ENCODE results near the gene DGKG. TPM values are rescaled to one million over a fixed set of nuclear protein-coding genes. Genes with fewer than 3 reads are reported as not detected.

Gene DGKG
- total RNA-seq, 2 experiments from 2014 or later: not detected

GRCh38 chr3:186251948-186252619 lies 110.0 kb downstream of the DGKG start:
- H3K36me3 ChIP-seq (ENCODE audit: insufficient read depth, low read length): no peaks in the 10 kb centered on the region
- ATAC-seq (ENCODE audit: poor library complexity): no peak
- no peaks in the 10 kb centered on the region for H3K9me3 ChIP-seq (ENCODE audit: control insufficient read depth in 1 of 2, insufficient read depth in 1 of 2, low read length in 2 of 2)
- H3K36me3 Mint-ChIP-seq (ENCODE audit: low read depth): no peaks in the 10 kb centered on the region
- no peak for DNase-seq
- CTCF ChIA-PET: no interaction called here
- intact Hi-C loops (cut with DNase I, micrococcal nuclease): no loop called here
- H3K27ac Mint-ChIP-seq: no peak overlapping the region
- peaks cover 0 to 6% of the 10 kb centered on the region in 2 experiments for H3K27me3 ChIP-seq (ENCODE audit: control insufficient read depth in 1 of 2, insufficient read depth in 2 of 2, low read length in 2 of 2)
- no peak overlapping the region for H3K27ac ChIP-seq (ENCODE audit: low read depth in 1 of 2, low read length in 2 of 2)
- no peak overlapping the region for H3K4me3 ChIP-seq (ENCODE audit: low read length)
- H3K9me3 Mint-ChIP-seq: no peaks in the 10 kb centered on the region
- H3K4me1 ChIP-seq (ENCODE audit: insufficient read depth, low read length): peaks cover 14% of the 10 kb centered on the region
- peaks cover 12% of the 10 kb centered on the region for H3K27me3 Mint-ChIP-seq
- no peak for TF ChIP-seq CTCF (IDR thresholded peaks at IDR 0.05)
- peaks cover 21% of the 10 kb centered on the region for H3K4me1 Mint-ChIP-seq (ENCODE audit: low read depth)
- H3K4me3 Mint-ChIP-seq: no peak overlapping the region
- POLR2A ChIA-PET: no interaction called here

- no peaks in the 10 kb centered on the region for H3K9me3 Mint-ChIP-seq
- ATAC-seq (ENCODE audit: poor library complexity): no peak
- Histone ChIP-seq H3K27me3 (ENCODE audit: control insufficient read depth in 1 of 2, insufficient read depth in 2 of 2, low read length in 2 of 2) (peaks cover 2 to 6% of the 10 kb centered on the region in 2 experiments), H3K36me3 (ENCODE audit: insufficient read depth, low read length) (no peaks in the 10 kb centered on the region), H3K4me3 (ENCODE audit: low read length) (no peak overlapping the region), H3K27ac (ENCODE audit: low read depth in 1 of 2, low read length in 2 of 2) (no peak overlapping the region), H3K4me1 (ENCODE audit: insufficient read depth, low read length) (no peaks in the 10 kb centered on the region), H3K9me3 (ENCODE audit: control insufficient read depth in 1 of 2, insufficient read depth in 1 of 2, low read length in 2 of 2) (no peaks in the 10 kb centered on the region)
- ChIA-PET CTCF (no interaction called here), POLR2A (no interaction called here)
- peaks cover 1% of the 10 kb centered on the region for H3K4me1 Mint-ChIP-seq (ENCODE audit: low read depth)
- TF ChIP-seq CTCF (IDR thresholded peaks at IDR 0.05): no peak
- peaks cover 20% of the 10 kb centered on the region for H3K27me3 Mint-ChIP-seq
- no peaks in the 10 kb centered on the region for H3K36me3 Mint-ChIP-seq (ENCODE audit: low read depth)
- intact Hi-C loops (cut with DNase I, micrococcal nuclease): no loop called here
- no peak overlapping the region for H3K27ac Mint-ChIP-seq
- H3K4me3 Mint-ChIP-seq: no peak overlapping the region
- no peak for DNase-seq
Measured at GRCh38 chr3:186248850-186249249, 113.2 kb downstream of the DGKG start.

GRCh38 chr3:186247821-186248814 lies 113.9 kb downstream of the DGKG start:
- no peaks in the 10 kb centered on the region for H3K4me1 ChIP-seq (ENCODE audit: insufficient read depth, low read length)
- no peak overlapping the region for H3K4me3 Mint-ChIP-seq
- H3K36me3 ChIP-seq (ENCODE audit: insufficient read depth, low read length): no peaks in the 10 kb centered on the region
- no peak overlapping the region for H3K27ac Mint-ChIP-seq
- no peak overlapping the region for H3K4me3 ChIP-seq (ENCODE audit: low read length)
- no peaks in the 10 kb centered on the region for H3K9me3 ChIP-seq (ENCODE audit: control insufficient read depth in 1 of 2, insufficient read depth in 1 of 2, low read length in 2 of 2)
- no peaks in the 10 kb centered on the region for H3K36me3 Mint-ChIP-seq (ENCODE audit: low read depth)
- no peak overlapping the region for H3K27ac ChIP-seq (ENCODE audit: low read depth in 1 of 2, low read length in 2 of 2)
- CTCF ChIA-PET: no interaction called here
- peaks cover 25% of the 10 kb centered on the region for H3K27me3 Mint-ChIP-seq
- intact Hi-C loops (cut with DNase I, micrococcal nuclease): no loop called here
- no peak for ATAC-seq (ENCODE audit: poor library complexity)
- POLR2A ChIA-PET: interaction anchor here (0.8 kb wide), 1 partner anchor 11 kb away, joined by 3 read pairs; no protein-coding TSS in a partner anchor
- no peaks in the 10 kb centered on the region for H3K9me3 Mint-ChIP-seq
- peaks cover 2 to 6% of the 10 kb centered on the region in 2 experiments for H3K27me3 ChIP-seq (ENCODE audit: control insufficient read depth in 1 of 2, insufficient read depth in 2 of 2, low read length in 2 of 2)
- DNase-seq: no peak
- TF ChIP-seq CTCF (IDR thresholded peaks at IDR 0.05): no peak
- H3K4me1 Mint-ChIP-seq (ENCODE audit: low read depth): no peaks in the 10 kb centered on the region
